Mammary epithelial cell (primary cell): ENCODE results near the gene GTF2A2.

Source experiments
- CTCF ChIP-seq, 2 donors: IDR thresholded peaks in 1 of 2; conservative IDR thresholded peaks in 1 of 2; 2 replicates each; pipeline ENCODE4 v1.5.1; 2011 to 2012; ENCODE audit warnings: inconsistent platforms in 2 of 2, low read length in 2 of 2, mild to moderate bottlenecking in 2 of 2, control low read depth in 1 of 2, low read depth in 1 of 2; ENCODE audit not compliant: insufficient read depth in 1 of 2; ENCODE audit errors: extremely low read depth in 1 of 2
- EZH2 ChIP-seq: IDR thresholded peaks from 2 replicates; pipeline ENCODE4 v1.6.1; 2012; ENCODE audit warnings: low read length, inconsistent platforms, borderline replicate concordance

- TF ChIP-seq EZH2 = no peak
- TF ChIP-seq CTCF (conservative IDR thresholded peaks at IDR 0.05 in 1 of 2, IDR thresholded peaks at IDR 0.05 in 1 of 2; ENCODE audit: extremely low read depth in 1 of 2, insufficient read depth in 1 of 2, low read depth in 1 of 2, low read length in 2 of 2) = no peak
These were observed 62.3 kb downstream of the GTF2A2 start for GRCh38 chr15:59594991-59595390.
